ENCODE data around the gene UTP11.
"Not testable (repeated sequence)": the region's sequence is repeated elsewhere in the genome, so short reads cannot be mapped to it uniquely, and the experiment has no call there.

The UTP11 gene

GRCh38 chr1:38012363-38013226 is at the start of gene UTP11:
Gene UTP11 (plus strand): TSS chr1:38012734. CDS start chr1:38012803, 69 bp downstream.
- peak; percentile 97 for DNase-seq

GRCh38 chr1:37964106-37964505 is 48.4 kb upstream of the UTP11 start:
- DNase-seq = not testable (repeated sequence)

GRCh38 chr1:37965301-37965700 is 47.2 kb upstream of the UTP11 start:
- no peak for DNase-seq

- not testable (repeated sequence) for DNase-seq
Measured at GRCh38 chr1:37973684-37974083, 38.9 kb upstream of the UTP11 start.

GRCh38 chr1:37974567-37974966 is 38.0 kb upstream of the UTP11 start:
- DNase-seq = no peak

GRCh38 chr1:37975083-37975482 is 37.5 kb upstream of the UTP11 start:
- peak; percentile 17 for DNase-seq

GRCh38 chr1:37978541-37978940 is 34.0 kb upstream of the UTP11 start:
- no peak for DNase-seq

GRCh38 chr1:37983546-37983945 is 29.0 kb upstream of the UTP11 start:
- DNase-seq = no peak

GRCh38 chr1:37987679-37988078 is 24.9 kb upstream of the UTP11 start:
- no peak for DNase-seq

- DNase-seq = no peak
Measured at GRCh38 chr1:37989361-37989930, 23.1 kb upstream of the UTP11 start.

- no peak for DNase-seq
Measured at GRCh38 chr1:37994886-37995566, 17.5 kb upstream of the UTP11 start.

- no peak for DNase-seq
Measured at GRCh38 chr1:37995751-37996345, 16.7 kb upstream of the UTP11 start.

GRCh38 chr1:37997256-37998088 is 15.1 kb upstream of the UTP11 start:
- DNase-seq = no peak

- no peak for DNase-seq
Measured at GRCh38 chr1:37998089-37998808, 14.3 kb upstream of the UTP11 start.

GRCh38 chr1:37998913-37999429 is 13.6 kb upstream of the UTP11 start:
- DNase-seq = no peak

- no peak for DNase-seq
Measured at GRCh38 chr1:37999430-38000232, 12.9 kb upstream of the UTP11 start.

GRCh38 chr1:38000233-38000528 is 12.4 kb upstream of the UTP11 start:
- DNase-seq = no peak

- no peak for DNase-seq
Measured at GRCh38 chr1:38000529-38001455, 11.7 kb upstream of the UTP11 start.

Data from NCI-H1694 treated with DMSO at 0.1 percent for 48 hours (cell line).